CD14-positive monocyte (primary cell): ENCODE data around the gene TDRD1. TPM values are rescaled to one million over a fixed set of nuclear protein-coding genes. Genes with fewer than 3 reads are reported as not detected.
A peak's percentile ranks its signal among the peaks of the same experiment; 100 is the strongest.

Experiments used
- DNase-seq, 3 donors: peaks; one replicate each; pipeline ENCODE4 v3.0.0-alpha.2; 2011 to 2022
- H2AFZ ChIP-seq: 2 replicates; pipeline ENCODE4 v1.6.0; 2012; ENCODE audit warnings: mild to moderate bottlenecking, low read depth, low read length, inconsistent platforms; ENCODE audit not compliant: insufficient read depth, poor library complexity, severe bottlenecking
- H3K27ac ChIP-seq, 2 donors: 1 replicate in 1 of 2; 2 replicates in 1 of 2; pipeline ENCODE4 v1.5.1; 2012 to 2013; ENCODE audit warnings: low read length in 2 of 2, control low read depth in 1 of 2, inconsistent platforms in 1 of 2, low read depth in 1 of 2, mild to moderate bottlenecking in 1 of 2
- H3K27me3 ChIP-seq, 2 donors: one replicate each; pipeline versions ENCODE4 v1.6.0 to v1.6.1; 2011 to 2013; ENCODE audit warnings: low read length in 2 of 2; ENCODE audit not compliant: control insufficient read depth in 2 of 2, insufficient read depth in 2 of 2
- H3K36me3 ChIP-seq, 2 donors: replicated peaks in 1 of 2; 1 replicate in 1 of 2; 2 replicates in 1 of 2; pipeline versions ENCODE4 v1.5.1 to v1.6.1; 2012 to 2013; ENCODE audit warnings: low read length in 2 of 2, control low read depth in 1 of 2, inconsistent platforms in 1 of 2, mild to moderate bottlenecking in 1 of 2; ENCODE audit not compliant: insufficient read depth in 2 of 2, control insufficient read depth in 1 of 2
- H3K4me1 ChIP-seq, 2 donors: 1 replicate in 1 of 2; 2 replicates in 1 of 2; pipeline versions ENCODE4 v1.5.1 to v1.6.1; 2012 to 2013; ENCODE audit warnings: low read length in 2 of 2, control low read depth in 1 of 2, inconsistent platforms in 1 of 2, mild to moderate bottlenecking in 1 of 2, moderate library complexity in 1 of 2; ENCODE audit not compliant: insufficient read depth in 2 of 2, control insufficient read depth in 1 of 2
- H3K4me2 ChIP-seq: replicated peaks from 2 replicates; pipeline ENCODE3; 2012; ENCODE audit warnings: low read length, moderate library complexity, mild to moderate bottlenecking; ENCODE audit not compliant: poor library complexity, severe bottlenecking; ENCODE audit errors: extremely low read depth
- H3K4me3 ChIP-seq, 3 experiments: fragments of 200-600 bp in 1 of 3; sonication (generic) in 1 of 3; replicated peaks in 1 of 3; 1 replicate in 2 of 3; 2 replicates in 1 of 3; pipeline ENCODE4 v1.5.1; 2011 to 2013; ENCODE audit warnings: low read length in 3 of 3, mild to moderate bottlenecking in 3 of 3, control low read depth in 2 of 3, low read depth in 2 of 3, inconsistent platforms in 1 of 3, moderate library complexity in 1 of 3
- H3K79me2 ChIP-seq: 2 replicates; pipeline ENCODE4 v1.6.0; 2012; ENCODE audit warnings: mild to moderate bottlenecking, control low read depth, inconsistent platforms, low read length, moderate library complexity; ENCODE audit not compliant: insufficient read depth
- H3K9ac ChIP-seq: 2 replicates; pipeline ENCODE4 v1.6.0; 2017; ENCODE audit warnings: low read length, mild to moderate bottlenecking; ENCODE audit not compliant: insufficient read depth, poor library complexity, severe bottlenecking
- H3K9me3 ChIP-seq, 2 donors: replicated peaks in 1 of 2; 1 replicate in 1 of 2; 2 replicates in 1 of 2; pipeline versions ENCODE4 v1.5.1 to v1.6.1; 2012 to 2013; ENCODE audit warnings: low read length in 2 of 2, control low read depth in 1 of 2; ENCODE audit not compliant: control insufficient read depth in 1 of 2, insufficient read depth in 1 of 2
- H4K20me1 ChIP-seq: 2 replicates; pipeline ENCODE4 v1.6.0; 2012; ENCODE audit warnings: mild to moderate bottlenecking, low read length, control low read depth, moderate library complexity; ENCODE audit not compliant: insufficient read depth
- H3K27ac Mint-ChIP-seq, 7 donors: one replicate each; pipeline ENCODE4 v1.8.0; 2020; ENCODE audit warnings: mild to moderate bottlenecking in 7 of 7, mixed read lengths in 7 of 7, moderate library complexity in 6 of 7, inconsistent platforms in 2 of 7
- H3K27me3 Mint-ChIP-seq, 3 donors: one replicate each; pipeline ENCODE4 v1.8.0; 2021 to 2022; ENCODE audit warnings: low read depth in 3 of 3, mild to moderate bottlenecking in 3 of 3, mixed read lengths in 3 of 3, moderate library complexity in 3 of 3, inconsistent platforms in 1 of 3
- H3K36me3 Mint-ChIP-seq, 2 donors: one replicate each; pipeline ENCODE4 v1.8.0; 2020; ENCODE audit warnings: mixed read lengths in 2 of 2, inconsistent platforms in 1 of 2, mild to moderate bottlenecking in 1 of 2
- H3K4me1 Mint-ChIP-seq: one replicate; pipeline ENCODE4 v1.8.0; 2020; ENCODE audit warnings: mild to moderate bottlenecking, mixed read lengths
- H3K4me3 Mint-ChIP-seq, 2 donors: one replicate each; pipeline ENCODE4 v1.8.0; 2020; ENCODE audit warnings: mild to moderate bottlenecking in 2 of 2, mixed read lengths in 2 of 2, moderate library complexity in 1 of 2
- H3K9me3 Mint-ChIP-seq, 7 donors: one replicate each; pipeline ENCODE4 v1.8.0; 2020 to 2022; ENCODE audit warnings: mixed read lengths in 7 of 7, mild to moderate bottlenecking in 6 of 7, moderate library complexity in 6 of 7, inconsistent platforms in 2 of 7
- WGBS: methylation state at CpG from one replicate; pipeline ENCODE4 v1.1.5; 2013; ENCODE audit warnings: missing lambda C conversion rate; ENCODE audit not compliant: insufficient coverage; 5-methylcytosine and 5-hydroxymethylcytosine counted together
- intact Hi-C, 2 donors: fragments of 100-400 bp; cut with micrococcal nuclease; formaldehyde crosslinking; loops; one replicate each; pipeline versions ENCODE4 v1.15.0 to v1.15.1; 2023
- polyA plus RNA-seq, 3 donors: library from polyadenylated mRNA; depleted of rRNA in 1 of 3; unstranded in 2 of 3; stranded (reverse) in 1 of 3; fragments of 300-500 nt in 2 of 3; fragments of >200 nt in 1 of 3; fragmentation: Illumina TruSeq in 2 of 3; gene quantifications; 1 replicate in 2 of 3; 2 replicates in 1 of 3; pipeline ENCODE4 v1.2.3, GENCODE V29; 2012 to 2021
- TF ChIP-seq, protein P1 (sequence below): fragments of 200-600 bp; IDR thresholded peaks from one replicate; pipeline ENCODE4 v1.8.0; 2022; ENCODE audit warnings: antibody characterized with exemption, mild to moderate bottlenecking

Gene TDRD1
- polyA plus RNA-seq, 3 donors: not detected

DNA sequence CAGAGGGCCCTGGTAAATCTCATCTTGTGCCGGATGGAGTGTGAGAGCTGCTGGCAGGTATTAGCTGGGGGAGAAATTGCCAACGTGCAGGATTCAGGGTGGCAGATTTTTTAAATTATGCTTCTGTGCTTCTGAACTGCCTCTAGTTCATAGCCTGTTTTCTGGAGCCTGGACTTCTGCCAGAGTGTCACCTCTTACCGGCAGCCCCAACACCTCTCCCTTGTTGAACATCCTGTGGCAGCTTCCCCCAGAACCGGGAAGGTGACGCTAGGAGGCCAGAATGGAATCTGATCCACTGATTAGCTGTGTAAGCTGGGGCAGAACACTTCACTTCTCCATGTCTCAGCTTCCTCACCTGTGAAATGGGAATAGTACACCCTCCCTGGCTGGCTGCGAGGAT, 65.0 kb downstream of the TDRD1 start:
- WGBS: 70% methylated on average over 2 of the region's 6 CpGs
- H3K9me3 Mint-ChIP-seq: peaks cover 0 to 4% (median 0%) of the 10 kb centered on the region in 7 donors
- Histone ChIP-seq H3K9ac (no peak overlapping the region), H3K27me3 (peaks cover 22 to 35% of the 10 kb centered on the region in 2 donors), H4K20me1 (no peaks in the 10 kb centered on the region), H3K4me1 (peaks cover 0 to 1% of the 10 kb centered on the region in 2 donors), H2AFZ (no peak overlapping the region), H3K27ac (no peak overlapping the region), H3K9me3 (no peaks in the 10 kb centered on the region), H3K4me2 (no peak overlapping the region), H3K79me2 (no peaks in the 10 kb centered on the region), H3K36me3 (no peaks in the 10 kb centered on the region), H3K4me3 (no peak overlapping the region)
- peaks cover 1% of the 10 kb centered on the region for H3K4me1 Mint-ChIP-seq
- no peak overlapping the region for H3K27ac Mint-ChIP-seq
- TF ChIP-seq, protein P1, sequence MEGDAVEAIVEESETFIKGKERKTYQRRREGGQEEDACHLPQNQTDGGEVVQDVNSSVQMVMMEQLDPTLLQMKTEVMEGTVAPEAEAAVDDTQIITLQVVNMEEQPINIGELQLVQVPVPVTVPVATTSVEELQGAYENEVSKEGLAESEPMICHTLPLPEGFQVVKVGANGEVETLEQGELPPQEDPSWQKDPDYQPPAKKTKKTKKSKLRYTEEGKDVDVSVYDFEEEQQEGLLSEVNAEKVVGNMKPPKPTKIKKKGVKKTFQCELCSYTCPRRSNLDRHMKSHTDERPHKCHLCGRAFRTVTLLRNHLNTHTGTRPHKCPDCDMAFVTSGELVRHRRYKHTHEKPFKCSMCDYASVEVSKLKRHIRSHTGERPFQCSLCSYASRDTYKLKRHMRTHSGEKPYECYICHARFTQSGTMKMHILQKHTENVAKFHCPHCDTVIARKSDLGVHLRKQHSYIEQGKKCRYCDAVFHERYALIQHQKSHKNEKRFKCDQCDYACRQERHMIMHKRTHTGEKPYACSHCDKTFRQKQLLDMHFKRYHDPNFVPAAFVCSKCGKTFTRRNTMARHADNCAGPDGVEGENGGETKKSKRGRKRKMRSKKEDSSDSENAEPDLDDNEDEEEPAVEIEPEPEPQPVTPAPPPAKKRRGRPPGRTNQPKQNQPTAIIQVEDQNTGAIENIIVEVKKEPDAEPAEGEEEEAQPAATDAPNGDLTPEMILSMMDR: no peak
- intact Hi-C loops: no loop called here
- H3K36me3 Mint-ChIP-seq: no peaks in the 10 kb centered on the region
- peak overlapping the region in 1 of 2 donors; percentile 43 for H3K4me3 Mint-ChIP-seq
- no peak for DNase-seq
- peaks cover 23 to 52% (median 46%) of the 10 kb centered on the region in 3 donors for H3K27me3 Mint-ChIP-seq

DNA sequence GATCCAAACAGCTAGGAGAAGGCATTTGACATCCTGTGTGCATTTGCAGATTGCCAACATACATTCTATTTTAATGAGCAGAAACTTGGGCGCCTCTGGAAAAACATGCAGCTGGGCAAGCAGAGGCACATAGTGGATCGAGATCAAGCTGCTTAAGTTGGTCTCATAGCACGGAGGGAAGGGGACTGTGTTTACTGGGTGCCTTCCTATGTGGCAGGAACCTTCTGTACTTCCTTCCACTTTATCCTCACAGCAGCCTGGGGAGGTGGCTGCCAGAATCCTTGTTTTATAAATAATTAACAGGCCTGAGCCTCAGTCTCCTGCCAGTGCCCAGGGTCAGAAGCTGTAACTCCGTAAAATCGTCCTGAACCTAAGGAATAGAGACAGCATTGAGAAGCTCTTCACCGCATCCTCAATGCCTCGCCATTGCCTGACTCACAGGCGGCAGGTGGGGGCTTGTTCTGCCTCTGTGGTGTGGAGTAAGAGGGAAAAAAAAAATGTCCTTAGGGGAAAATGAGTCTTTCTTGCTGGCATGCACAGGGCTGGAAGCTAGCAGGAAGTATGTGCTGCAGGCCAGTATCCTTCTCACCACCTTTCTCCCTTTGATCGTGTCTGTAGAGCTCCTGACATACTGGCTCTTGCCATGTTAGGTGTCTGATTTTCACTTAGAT, 66.1 kb downstream of the TDRD1 start:
- H3K9me3 ChIP-seq: no peaks in the 10 kb centered on the region
- intact Hi-C loops: no loop called here
- no peak for DNase-seq
- H3K27ac Mint-ChIP-seq: peak overlapping the region in 1 of 7 donors; percentile 26
- H3K36me3 ChIP-seq: no peaks in the 10 kb centered on the region
- H3K4me3 Mint-ChIP-seq: no peak overlapping the region
- H3K79me2 ChIP-seq: no peaks in the 10 kb centered on the region
- TF ChIP-seq, protein P1: no peak
- peaks cover 14 to 24% of the 10 kb centered on the region in 2 donors for H3K27me3 ChIP-seq
- H4K20me1 ChIP-seq: no peaks in the 10 kb centered on the region
- H2AFZ ChIP-seq: no peak overlapping the region
- H3K9ac ChIP-seq: no peak overlapping the region
- no peaks in the 10 kb centered on the region for H3K4me1 ChIP-seq
- H3K4me2 ChIP-seq: no peak overlapping the region
- 77% methylated on average over 5 of the region's 9 CpGs for WGBS
- H3K27me3 Mint-ChIP-seq: peaks cover 14 to 40% (median 35%) of the 10 kb centered on the region in 3 donors
- H3K4me3 ChIP-seq: no peak overlapping the region
- no peak overlapping the region for H3K27ac ChIP-seq
- no peaks in the 10 kb centered on the region for H3K9me3 Mint-ChIP-seq
- H3K4me1 Mint-ChIP-seq: no peaks in the 10 kb centered on the region
- no peaks in the 10 kb centered on the region for H3K36me3 Mint-ChIP-seq
